H1 (cell line): ENCODE data around the gene ZBTB44. TPM values are rescaled to one million over a fixed set of nuclear protein-coding genes. Genes with fewer than 3 reads are reported as not detected.

Experiments used
- CTCF ChIA-PET: fragments of 300-600 bp; sonication (Branson Sonifier 250); formaldehyde crosslinking; loops from one replicate; lab custom pipeline; 2021; ENCODE audit not compliant: partially characterized antibody; lab: Charles Lee
- POLR2A ChIA-PET: fragments of 300-600 bp; sonication (Branson Sonifier 250); formaldehyde crosslinking; loops from one replicate; lab custom pipeline; 2021; ENCODE audit warnings: inconsistent platforms; ENCODE audit not compliant: partially characterized antibody; lab: Charles Lee
- DNase-seq, 2 experiments: peaks; one replicate each; pipeline versions ENCODE4 v3.0.0 to v3.0.0-alpha.2; 2010 to 2022; ENCODE audit warnings: low spot score in 2 of 2, low read depth in 1 of 2, mixed read lengths in 1 of 2
- FAIRE-seq: peaks from 2 replicates; lab custom pipeline; 2011; peaks lifted over from hg19 to GRCh38; lab: Jason Lieb, UNC
- H2AFZ ChIP-seq: 2 replicates; pipeline ENCODE4 v1.8.1; 2012; ENCODE audit warnings: low read length, inconsistent platforms
- H2AK5ac ChIP-seq: 2 replicates; pipeline ENCODE4 v1.6.1; 2013; ENCODE audit warnings: low read depth, low read length
- H2BK120ac ChIP-seq: replicated peaks from 2 replicates; pipeline ENCODE3; 2013; ENCODE audit warnings: low read depth, low read length, inconsistent platforms
- H2BK12ac ChIP-seq: 2 replicates; pipeline ENCODE4 v1.6.1; 2013; ENCODE audit warnings: low read depth, low read length
- H2BK15ac ChIP-seq: 2 replicates; pipeline ENCODE4 v1.6.1; 2013; ENCODE audit warnings: low read length
- H2BK20ac ChIP-seq: 2 replicates; pipeline ENCODE4 v1.6.1; 2013; ENCODE audit warnings: low read length
- H2BK5ac ChIP-seq: 2 replicates; pipeline ENCODE4 v1.6.1; 2013; ENCODE audit warnings: low read depth, low read length
- H3K14ac ChIP-seq: 2 replicates; pipeline ENCODE4 v1.6.1; 2013; ENCODE audit warnings: inconsistent platforms; ENCODE audit not compliant: insufficient read length
- H3K18ac ChIP-seq: 2 replicates; pipeline ENCODE4 v1.6.1; 2013; ENCODE audit warnings: low read length; ENCODE audit errors: extremely low read depth
- H3K23ac ChIP-seq: 2 replicates; pipeline ENCODE4 v1.6.1; 2013; ENCODE audit warnings: inconsistent platforms; ENCODE audit not compliant: insufficient read length
- H3K23me2 ChIP-seq: 2 replicates; pipeline ENCODE4 v1.6.1; 2013; ENCODE audit warnings: low read depth, low read length
- H3K27ac ChIP-seq: 2 replicates; pipeline ENCODE4 v1.6.1; 2011; ENCODE audit warnings: low read depth, low read length, inconsistent platforms
- H3K27me3 ChIP-seq, 4 experiments: replicated peaks in 1 of 4; 1 replicate in 1 of 4; 2 replicates in 3 of 4; pipeline versions ENCODE4 v1.6.1 to v1.8.1; 2011 to 2013; ENCODE audit warnings: low read length in 3 of 4, mild to moderate bottlenecking in 3 of 4, inconsistent platforms in 2 of 4, mixed read lengths in 2 of 4, moderate library complexity in 1 of 4; ENCODE audit not compliant: control insufficient read depth in 3 of 4, insufficient read depth in 3 of 4; ENCODE audit errors: extremely low read depth in 1 of 4
- H3K36me3 ChIP-seq, 4 experiments: 2 replicates each; pipeline versions ENCODE4 v1.6.1 to v1.8.1; 2011 to 2013; ENCODE audit warnings: mild to moderate bottlenecking in 4 of 4, low read length in 3 of 4, moderate library complexity in 2 of 4, control low read depth in 1 of 4, inconsistent platforms in 1 of 4; ENCODE audit not compliant: insufficient read depth in 4 of 4, control insufficient read depth in 2 of 4
- H3K4ac ChIP-seq: replicated peaks from 2 replicates; pipeline ENCODE3; 2013; ENCODE audit warnings: low read length, low read depth, mixed read lengths, inconsistent platforms; ENCODE audit not compliant: insufficient read length
- H3K4me1 ChIP-seq, 4 experiments: replicated peaks in 1 of 4; 1 replicate in 1 of 4; 2 replicates in 3 of 4; pipeline versions ENCODE4 v1.6.1 to v1.8.1; 2011 to 2013; ENCODE audit warnings: low read length in 3 of 4, inconsistent platforms in 2 of 4, mixed read lengths in 1 of 4; ENCODE audit not compliant: insufficient read depth in 4 of 4, control insufficient read depth in 3 of 4
- H3K4me2 ChIP-seq, 2 experiments: 2 replicates each; pipeline versions ENCODE4 v1.6.1 to v1.8.1; 2011 to 2013; ENCODE audit warnings: low read depth in 2 of 2, low read length in 2 of 2, control low read depth in 1 of 2, inconsistent platforms in 1 of 2, mild to moderate bottlenecking in 1 of 2; ENCODE audit not compliant: insufficient read depth in 1 of 2
- H3K4me3 ChIP-seq, 4 experiments: fragments of 200-600, 300-600 bp in 1 of 4; sonication (generic), shearing (Covaris generic), sonication (Bioruptor Twin) in 1 of 4; 2 replicates each; pipeline versions ENCODE4 v1.5.1 to v1.8.1; 2011 to 2016; ENCODE audit warnings: low read length in 4 of 4, low read depth in 3 of 4, control low read depth in 2 of 4, inconsistent platforms in 2 of 4, mild to moderate bottlenecking in 2 of 4, mixed read lengths in 1 of 4, moderate library complexity in 1 of 4; ENCODE audit not compliant: insufficient read depth in 2 of 4; ENCODE audit errors: extremely low read depth in 1 of 4
- H3K56ac ChIP-seq: replicated peaks from 2 replicates; pipeline ENCODE3; 2013; ENCODE audit warnings: low read depth, mild to moderate bottlenecking, mixed read lengths, low read length, inconsistent platforms; ENCODE audit not compliant: insufficient read length
- H3K79me1 ChIP-seq: 2 replicates; pipeline ENCODE4 v1.6.1; 2013; ENCODE audit warnings: low read depth, low read length, control low read depth
- H3K79me2 ChIP-seq, 2 experiments: 2 replicates each; pipeline versions ENCODE4 v1.6.1 to v1.8.1; 2012 to 2013; ENCODE audit warnings: low read length in 2 of 2, mild to moderate bottlenecking in 2 of 2, inconsistent platforms in 1 of 2; ENCODE audit not compliant: insufficient read depth in 2 of 2, control insufficient read depth in 1 of 2
- H3K9ac ChIP-seq, 4 experiments: replicated peaks in 1 of 4; 1 replicate in 1 of 4; 2 replicates in 3 of 4; pipeline versions ENCODE4 v1.6.1 to v1.8.1; 2011 to 2013; ENCODE audit warnings: low read depth in 3 of 4, low read length in 3 of 4, control low read depth in 2 of 4, mild to moderate bottlenecking in 2 of 4, moderate library complexity in 2 of 4, inconsistent platforms in 1 of 4; ENCODE audit errors: extremely low read depth in 1 of 4
- H3K9me3 ChIP-seq, 2 experiments: 2 replicates each; pipeline versions ENCODE4 v1.6.1 to v1.8.1; 2012 to 2013; ENCODE audit warnings: mild to moderate bottlenecking in 2 of 2, moderate library complexity in 2 of 2, control low read depth in 1 of 2, inconsistent platforms in 1 of 2, low read depth in 1 of 2, low read length in 1 of 2, mixed read lengths in 1 of 2; ENCODE audit not compliant: insufficient read depth in 2 of 2
- H4K20me1 ChIP-seq, 2 experiments: replicated peaks in 1 of 2; 2 replicates each; pipeline versions ENCODE3 to v1.8.1; 2011 to 2013; ENCODE audit warnings: inconsistent platforms in 2 of 2, low read length in 2 of 2, mild to moderate bottlenecking in 1 of 2; ENCODE audit not compliant: insufficient read depth in 2 of 2, control insufficient read depth in 1 of 2
- H4K5ac ChIP-seq: 2 replicates; pipeline ENCODE4 v1.6.1; 2013; ENCODE audit warnings: low read length, low read depth, mixed read lengths, inconsistent platforms; ENCODE audit not compliant: insufficient read length
- H4K8ac ChIP-seq: 2 replicates; pipeline ENCODE4 v1.8.0; 2013; ENCODE audit warnings: mild to moderate bottlenecking, moderate library complexity, low read length, inconsistent platforms; ENCODE audit not compliant: insufficient read depth; ENCODE audit errors: extremely low read depth
- H4K91ac ChIP-seq: replicated peaks from 2 replicates; pipeline ENCODE3; 2013; ENCODE audit warnings: low read length, mixed read lengths, inconsistent platforms; ENCODE audit not compliant: insufficient read length
- ASH2L ChIP-seq: fragments of 200-600, 300-600 bp; sonication (generic); IDR thresholded peaks from one replicate; pipeline ENCODE4 v1.7.1; 2017; ENCODE audit warnings: low read length
- BACH1 ChIP-seq: IDR thresholded peaks from 2 replicates; pipeline ENCODE4 v1.6.1; 2012; ENCODE audit warnings: low read length, improper control_type of control experiment
- BRCA1 ChIP-seq: IDR thresholded peaks from 2 replicates; pipeline ENCODE4 v1.6.1; 2012; ENCODE audit warnings: low read depth, low read length, improper control_type of control experiment
- CEBPB ChIP-seq: IDR thresholded peaks from 2 replicates; pipeline ENCODE4 v1.6.1; 2012; ENCODE audit warnings: low read depth, low read length
- CREB1 ChIP-seq: IDR thresholded peaks from 2 replicates; pipeline ENCODE4 v1.6.1; 2012; ENCODE audit warnings: inconsistent platforms
- EP300 ChIP-seq, 2 experiments: IDR thresholded peaks; 1 replicate in 1 of 2; 2 replicates in 1 of 2; pipeline ENCODE4 v1.6.1; 2011 to 2012; ENCODE audit warnings: low read depth in 2 of 2, low read length in 2 of 2, mild to moderate bottlenecking in 2 of 2, borderline replicate concordance in 1 of 2, inconsistent platforms in 1 of 2, moderate library complexity in 1 of 2
- EZH2 ChIP-seq: fragments of 200-600 bp; sonication (generic); IDR thresholded peaks from 2 replicates; pipeline ENCODE4 v1.7.1; 2012; ENCODE audit warnings: low read depth, mild to moderate bottlenecking, moderate library complexity, low read length, inconsistent platforms; ENCODE audit not compliant: severe bottlenecking
- GABPA ChIP-seq: IDR thresholded peaks from 2 replicates; pipeline ENCODE4 v1.6.1; 2011; ENCODE audit warnings: mild to moderate bottlenecking, low read length, moderate library complexity, borderline replicate concordance; ENCODE audit not compliant: insufficient read depth
- POLR2A ChIP-seq, 2 experiments: IDR thresholded peaks; 1 replicate in 1 of 2; 2 replicates in 1 of 2; pipeline ENCODE4 v1.6.1; 2011; ENCODE audit warnings: low read depth in 2 of 2, low read length in 2 of 2, mild to moderate bottlenecking in 2 of 2; ENCODE audit errors: control extremely low read depth in 1 of 2
- RNF2 ChIP-seq: fragments of 200-900, 300-1000 bp; sonication (generic); IDR thresholded peaks from 2 replicates; pipeline ENCODE4 v1.7.1; 2016; ENCODE audit warnings: borderline replicate concordance, low read depth, mild to moderate bottlenecking, antibody characterized with exemption, low read length; ENCODE audit not compliant: poor library complexity, severe bottlenecking; ENCODE audit errors: missing control alignments
- SP1 ChIP-seq: IDR thresholded peaks from 2 replicates; pipeline ENCODE4 v1.6.1; 2011; ENCODE audit warnings: low read depth, low read length
- TBP ChIP-seq: IDR thresholded peaks from 2 replicates; pipeline ENCODE4 v1.6.1; 2011; ENCODE audit warnings: low read depth, low read length, improper control_type of control experiment
- YY1 ChIP-seq: IDR thresholded peaks from 2 replicates; pipeline ENCODE4 v1.6.1; 2011; ENCODE audit warnings: low read depth, mild to moderate bottlenecking, low read length
- WGBS, 2 experiments: shearing (Covaris generic) in 1 of 2; methylation state at CpG; one replicate each; pipeline versions ENCODE4 v1.1.6 to v1.1.7; 2013 to 2015; ENCODE audit warnings: low lambda C conversion rate in 2 of 2, mixed read lengths in 2 of 2, inconsistent platforms in 1 of 2, low coverage in 1 of 2, missing lambda C conversion rate in 1 of 2; ENCODE audit not compliant: insufficient replicate concordance in 2 of 2, insufficient coverage in 1 of 2, insufficient read length in 1 of 2; ENCODE audit errors: extremely low coverage in 1 of 2, missing lambda C conversion rate in 1 of 2; 5-methylcytosine and 5-hydroxymethylcytosine counted together
- polyA plus RNA-seq, 7 experiments: library from polyadenylated mRNA; depleted of rRNA in 3 of 7; stranded (reverse) in 5 of 7; unstranded in 2 of 7; fragments of >200 nt in 5 of 7; fragments of 200-250 nt in 2 of 7; gene quantifications; 1 replicate in 5 of 7; 2 replicates in 1 of 7; 4 replicates in 1 of 7; pipeline versions ENCODE4 v1.2.1 to v1.2.3, GENCODE V29; 2011 to 2013; ENCODE audit warnings: missing spikeins in 2 of 7, mixed read lengths in 2 of 7
- total RNA-seq: library from RNA; stranded (reverse); fragmentation: NEBNext Ultra II Directional; extraction: Animal tissue kit (Norgen Biotek cat#: 25700); gene quantifications from 2 replicates; pipeline ENCODE4 v1.2.1, GENCODE V29; 2021

Gene ZBTB44
- total and polyA plus RNA-seq, 2 of the 8 experiments (the other 6 are each of a cell fraction or from before 2014, with no cell fraction given), result 37.2 to 158 TPM

- Histone ChIP-seq H3K23ac (no peak overlapping the region), H3K14ac (no peak overlapping the region), H2BK5ac (no peak overlapping the region), H3K27ac (no peak overlapping the region), H2AK5ac (no peak overlapping the region), H3K56ac (no peak overlapping the region), H3K4ac (no peak overlapping the region), H3K27me3 (no peaks in the 10 kb centered on the region), H2AFZ (no peak overlapping the region), H2BK120ac (no peak overlapping the region), H3K9ac (no peak overlapping the region), H3K23me2 (no peaks in the 10 kb centered on the region; the same call in 1 of the 2 replicates), H2BK12ac (no peak overlapping the region), H3K36me3 (no peaks in the 10 kb centered on the region; a peak in 1 of 8 replicates), H4K91ac (no peak overlapping the region), H2BK20ac (no peak overlapping the region), H3K4me3 (no peak overlapping the region), H4K5ac (no peak overlapping the region), H3K4me2 (no peak overlapping the region), H3K18ac (no peak overlapping the region), H3K4me1 (no peaks in the 10 kb centered on the region), H3K79me2 (no peaks in the 10 kb centered on the region), H3K79me1 (no peaks in the 10 kb centered on the region), H4K20me1 (no peaks in the 10 kb centered on the region), H4K8ac (no peak overlapping the region), H3K9me3 (no peaks in the 10 kb centered on the region), H2BK15ac (no peak overlapping the region)
- POLR2A ChIA-PET, result interaction anchor here (0.7 kb wide), 1 partner anchor 251 kb away, joined by 3 read pairs; no protein-coding TSS in a partner anchor
- TF ChIP-seq YY1 (no peak), TBP (no peak), GABPA (no peak), BRCA1 (no peak), EP300 (IDR thresholded peaks at IDR 0.05; ENCODE audit: borderline replicate concordance in 1 of 2, low read depth in 2 of 2, low read length in 2 of 2) (no peak), RNF2 (no peak), ASH2L (no peak), CREB1 (no peak), CEBPB (no peak), BACH1 (no peak), EZH2 (no peak), SP1 (no peak), POLR2A (IDR thresholded peaks at IDR 0.05; ENCODE audit: control extremely low read depth in 1 of 2, low read depth in 2 of 2, low read length in 2 of 2) (no peak)
- CTCF ChIA-PET, result interaction anchor here (1.0 to 1.7 kb wide), 3 partner anchors 9 to 58 kb away, joined by 4 to 6 read pairs (median 5); no protein-coding TSS in a partner anchor
- FAIRE-seq (no peak), DNase-seq (no peak)
- 94% methylated on average over 27 of the region's 27 CpGs; no CpG with 5 or more reads in 1 of the 2 experiments for WGBS, 2 experiments
Measured at GRCh38 chr11:130203766-130204702, 110.7 kb downstream of the ZBTB44 start.
